ENCODE data around the gene GPHN. TPM values are rescaled to one million over a fixed set of nuclear protein-coding genes. Genes with fewer than 3 reads are reported as not detected.

GPHN gene
- total and polyA plus RNA-seq, 7 donors = 8.1 to 39.7 (median 22.3) TPM

- peak; percentile 74 for TF ChIP-seq CTCF (IDR thresholded peaks at IDR 0.05)
- Histone ChIP-seq H3K9me3 (no peaks in the 10 kb centered on the region), H3K4me3 (no peak overlapping the region), H3K27me3 (ENCODE audit: insufficient read depth in 3 of 3, low read length in 2 of 3) (no peaks in the 10 kb centered on the region), H3K36me3 (ENCODE audit: insufficient read depth in 1 of 2, low read depth in 1 of 2) (no peaks in the 10 kb centered on the region), H3K27ac (no peak overlapping the region), H3K4me1 (peaks cover 16% of the 10 kb centered on the region)
- peak; percentile 37 to 59 for DNase-seq
- peak; percentile 78 to 94 (median 91) for ATAC-seq
- intact Hi-C loops (cut with DNase I) = no loop called here
- 0 to 5% (median 5%) methylated on average over 1 of the region's 1 CpG for WGBS, 3 donors
Measured at GRCh38 chr14:66624336-66624937, 116.5 kb downstream of the GPHN start.

- no peaks in the 10 kb centered on the region for H3K27me3 ChIP-seq (ENCODE audit: insufficient read depth in 3 of 3, low read length in 2 of 3)
- H3K4me3 ChIP-seq = no peak overlapping the region
- intact Hi-C loops (cut with DNase I) = loop anchor here in 1 of 2 donors (2.0 kb wide), 1 partner anchor 120 kb away; no protein-coding TSS in a partner anchor
- peaks cover 16% of the 10 kb centered on the region for H3K4me1 ChIP-seq
- H3K36me3 ChIP-seq (ENCODE audit: insufficient read depth in 1 of 2, low read depth in 1 of 2) = no peaks in the 10 kb centered on the region
- H3K27ac ChIP-seq = no peak overlapping the region
- ATAC-seq (no peak), DNase-seq (no peak)
- TF ChIP-seq CTCF (IDR thresholded peaks at IDR 0.05) = no peak
- H3K9me3 ChIP-seq = no peaks in the 10 kb centered on the region
Measured at GRCh38 chr14:66628636-66629035, 120.7 kb downstream of the GPHN start.

- intact Hi-C loops (cut with DNase I) = loop anchor here in 1 of 2 donors (2.0 kb wide), 1 partner anchor 119 kb away; no protein-coding TSS in a partner anchor
- Histone ChIP-seq H3K9me3 (no peaks in the 10 kb centered on the region), H3K4me3 (no peak overlapping the region), H3K36me3 (ENCODE audit: insufficient read depth in 1 of 2, low read depth in 1 of 2) (no peaks in the 10 kb centered on the region), H3K4me1 (peaks cover 10% of the 10 kb centered on the region), H3K27me3 (ENCODE audit: insufficient read depth in 3 of 3, low read length in 2 of 3) (no peaks in the 10 kb centered on the region), H3K27ac (no peak overlapping the region)
- no peak for TF ChIP-seq CTCF (IDR thresholded peaks at IDR 0.05)
- ATAC-seq (no peak), DNase-seq (no peak)
Measured at GRCh38 chr14:66629499-66629898, 121.6 kb downstream of the GPHN start.

GRCh38 chr14:66634876-66635275, 126.9 kb downstream of the GPHN start:
- ATAC-seq (peak in 2 of 4 donors; percentile 53 to 66), DNase-seq (no peak)
- no peak overlapping the region for H3K27ac ChIP-seq
- no peaks in the 10 kb centered on the region for H3K27me3 ChIP-seq (ENCODE audit: insufficient read depth in 3 of 3, low read length in 2 of 3)
- no peak for TF ChIP-seq CTCF (IDR thresholded peaks at IDR 0.05)
- no peaks in the 10 kb centered on the region for H3K4me1 ChIP-seq
- H3K36me3 ChIP-seq (ENCODE audit: insufficient read depth in 1 of 2, low read depth in 1 of 2) = no peaks in the 10 kb centered on the region
- H3K9me3 ChIP-seq = no peaks in the 10 kb centered on the region
- no peak overlapping the region for H3K4me3 ChIP-seq
- intact Hi-C loops (cut with DNase I) = no loop called here

GRCh38 chr14:66635435-66635834, 127.5 kb downstream of the GPHN start:
- Histone ChIP-seq H3K9me3 (no peaks in the 10 kb centered on the region), H3K4me1 (no peaks in the 10 kb centered on the region), H3K36me3 (ENCODE audit: insufficient read depth in 1 of 2, low read depth in 1 of 2) (no peaks in the 10 kb centered on the region), H3K27me3 (ENCODE audit: insufficient read depth in 3 of 3, low read length in 2 of 3) (no peaks in the 10 kb centered on the region), H3K4me3 (no peak overlapping the region), H3K27ac (no peak overlapping the region)
- WGBS, 3 donors = 68 to 96% (median 88%) methylated on average over 2 of the region's 2 CpGs
- no peak for DNase-seq
- ATAC-seq = no peak
- intact Hi-C loops (cut with DNase I) = no loop called here
- TF ChIP-seq CTCF (IDR thresholded peaks at IDR 0.05) = no peak
